ENCODE measurements around the gene USP3.

USP3 gene

DNA sequence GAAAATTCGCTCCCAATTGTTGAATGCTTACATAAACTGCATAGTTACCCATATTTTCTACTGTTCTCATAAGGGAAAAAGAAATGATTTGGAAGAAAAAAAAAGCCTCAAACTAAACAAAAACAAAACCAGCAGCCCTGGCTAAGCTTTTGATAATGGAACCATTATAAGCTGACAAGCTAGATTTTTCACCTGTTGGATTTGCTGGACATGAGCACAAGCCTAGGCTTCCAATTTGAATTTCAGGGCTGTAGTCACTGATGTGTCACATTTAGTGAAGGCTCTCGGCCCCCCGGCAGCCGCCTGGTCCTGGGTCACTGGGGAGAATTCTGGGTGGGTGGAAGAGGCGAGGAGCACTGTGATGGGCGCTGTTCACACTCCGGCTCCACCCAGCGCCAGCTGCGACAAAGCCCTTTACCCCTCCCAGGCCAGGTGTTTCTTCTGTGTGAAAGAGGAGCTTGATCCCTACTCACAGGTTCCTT is 97.4 kb downstream of the USP3 start:
- H3K27ac ChIP-seq: peak overlapping the region; percentile 91
- no peak for TF ChIP-seq ZFX (IDR thresholded peaks at IDR 0.05)
- TF ChIP-seq, protein P1, sequence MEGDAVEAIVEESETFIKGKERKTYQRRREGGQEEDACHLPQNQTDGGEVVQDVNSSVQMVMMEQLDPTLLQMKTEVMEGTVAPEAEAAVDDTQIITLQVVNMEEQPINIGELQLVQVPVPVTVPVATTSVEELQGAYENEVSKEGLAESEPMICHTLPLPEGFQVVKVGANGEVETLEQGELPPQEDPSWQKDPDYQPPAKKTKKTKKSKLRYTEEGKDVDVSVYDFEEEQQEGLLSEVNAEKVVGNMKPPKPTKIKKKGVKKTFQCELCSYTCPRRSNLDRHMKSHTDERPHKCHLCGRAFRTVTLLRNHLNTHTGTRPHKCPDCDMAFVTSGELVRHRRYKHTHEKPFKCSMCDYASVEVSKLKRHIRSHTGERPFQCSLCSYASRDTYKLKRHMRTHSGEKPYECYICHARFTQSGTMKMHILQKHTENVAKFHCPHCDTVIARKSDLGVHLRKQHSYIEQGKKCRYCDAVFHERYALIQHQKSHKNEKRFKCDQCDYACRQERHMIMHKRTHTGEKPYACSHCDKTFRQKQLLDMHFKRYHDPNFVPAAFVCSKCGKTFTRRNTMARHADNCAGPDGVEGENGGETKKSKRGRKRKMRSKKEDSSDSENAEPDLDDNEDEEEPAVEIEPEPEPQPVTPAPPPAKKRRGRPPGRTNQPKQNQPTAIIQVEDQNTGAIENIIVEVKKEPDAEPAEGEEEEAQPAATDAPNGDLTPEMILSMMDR (conservative IDR thresholded peaks at IDR 0.05): no peak

DNA sequence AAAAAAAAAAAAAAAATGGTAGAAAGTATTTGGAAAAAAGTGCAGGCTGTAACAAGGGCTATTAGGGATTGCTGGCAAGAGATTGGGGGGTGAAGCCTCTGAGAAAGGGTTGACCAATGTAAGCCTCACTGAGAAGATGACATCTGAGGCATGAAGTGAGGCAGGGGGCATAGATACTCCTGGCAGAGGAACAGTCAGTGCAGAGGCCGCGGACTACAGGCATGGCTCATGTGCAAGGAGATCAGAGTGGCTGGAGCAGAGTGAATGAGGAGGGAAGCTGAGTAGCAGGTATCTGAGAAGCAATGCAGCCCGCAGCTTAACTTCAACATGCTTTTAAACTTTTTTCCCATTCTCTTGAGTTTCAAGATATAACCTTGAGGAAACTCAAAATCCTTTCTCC is 98.2 kb downstream of the USP3 start:
- H3K27ac ChIP-seq: no peak overlapping the region
- no peak for TF ChIP-seq ZFX (IDR thresholded peaks at IDR 0.05)
- TF ChIP-seq, protein P1 (conservative IDR thresholded peaks at IDR 0.05): no peak

DNA sequence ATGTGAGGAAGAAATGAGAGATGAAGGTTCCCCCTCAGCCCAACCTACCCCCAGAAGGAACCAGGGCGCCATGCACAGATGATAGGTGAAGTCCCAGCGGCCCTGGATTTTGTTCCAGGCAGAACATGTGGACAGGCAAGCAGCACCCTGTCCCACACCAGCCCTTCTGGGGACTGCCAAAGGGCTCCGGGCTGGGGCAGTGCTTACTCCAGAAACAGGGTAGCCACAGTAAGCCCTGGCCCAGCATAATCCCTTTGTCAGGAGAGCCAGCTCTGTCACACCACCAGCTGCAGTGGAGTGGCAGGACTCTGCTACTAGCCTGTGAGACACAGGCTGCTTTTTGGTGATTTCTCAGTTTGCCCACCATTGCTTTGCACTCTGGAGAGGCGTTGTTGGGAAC is 99.1 kb downstream of the USP3 start:
- TF ChIP-seq ZFX (IDR thresholded peaks at IDR 0.05): no peak
- TF ChIP-seq, protein P1 (conservative IDR thresholded peaks at IDR 0.05): no peak
- no peak overlapping the region for H3K27ac ChIP-seq

DNA sequence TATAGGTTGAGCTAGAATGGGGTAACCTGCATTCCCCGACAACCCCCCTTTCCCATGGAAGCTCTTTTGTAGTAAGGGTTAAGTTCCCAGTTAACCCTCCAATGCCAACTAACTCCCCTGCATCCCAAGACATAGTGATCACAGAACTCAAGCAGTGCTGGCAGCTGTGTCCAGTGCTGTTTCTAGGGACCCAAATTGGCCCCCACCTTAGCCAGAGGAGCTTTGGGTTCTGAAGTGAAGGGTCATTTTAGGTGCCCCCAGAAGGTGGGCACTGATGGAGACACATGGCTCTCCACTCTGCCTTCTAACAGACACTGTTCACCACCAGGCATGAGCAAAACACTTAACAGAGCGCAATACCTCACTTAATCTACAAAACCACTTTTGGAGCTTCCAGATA is 99.9 kb downstream of the USP3 start:
- no peak for TF ChIP-seq ZFX (IDR thresholded peaks at IDR 0.05)
- TF ChIP-seq, protein P1 (conservative IDR thresholded peaks at IDR 0.05): no peak

DNA sequence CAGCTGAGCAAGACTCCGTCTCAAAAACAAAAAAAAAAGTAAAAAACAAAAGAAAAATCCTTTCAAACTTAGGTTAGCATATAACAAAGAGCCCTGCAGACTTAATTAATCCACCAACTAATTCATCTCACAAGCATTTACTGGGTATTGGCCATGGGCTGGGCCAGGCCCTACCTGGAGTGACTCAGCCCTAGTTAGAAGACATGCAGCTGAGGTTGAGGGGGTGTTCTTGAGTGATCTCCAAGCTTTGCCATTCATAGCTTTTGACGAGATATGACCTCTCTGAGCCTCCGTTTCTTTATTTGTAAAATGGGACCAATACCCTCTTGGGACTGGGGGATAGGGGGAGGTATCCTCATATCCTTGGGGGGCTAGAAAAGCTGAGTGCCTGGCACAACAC is 100.6 kb downstream of the USP3 start:
- no peak overlapping the region for H3K27ac ChIP-seq
- no peak for TF ChIP-seq ZFX (IDR thresholded peaks at IDR 0.05)
- TF ChIP-seq, protein P1 (conservative IDR thresholded peaks at IDR 0.05): no peak

More for the DNA sequence above, 99.9 kb downstream of the USP3 start:
- H3K27ac ChIP-seq: no peak overlapping the region

DNA sequence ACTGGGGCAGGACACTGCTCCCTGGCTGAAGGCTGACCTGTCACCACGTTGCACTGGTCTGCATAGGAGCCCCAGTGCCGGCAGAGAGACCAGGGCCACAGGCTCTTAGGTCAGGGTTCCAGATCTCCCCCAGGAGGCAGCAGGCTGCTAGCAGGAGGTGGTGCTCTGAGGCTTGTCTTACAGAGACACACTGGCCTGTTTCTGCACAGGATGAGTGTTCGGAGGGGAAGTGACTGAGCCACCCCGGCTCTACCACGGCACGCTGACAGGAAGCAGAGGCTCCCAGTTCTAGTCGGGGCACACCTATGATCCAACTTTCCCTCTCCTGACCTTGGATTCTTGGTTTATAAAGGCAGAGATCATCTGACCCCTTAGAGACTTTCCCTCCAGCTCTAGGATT is 101.4 kb downstream of the USP3 start:
- TF ChIP-seq, protein P1 (conservative IDR thresholded peaks at IDR 0.05): no peak
- TF ChIP-seq ZFX (IDR thresholded peaks at IDR 0.05): no peak
- H3K27ac ChIP-seq: no peak overlapping the region

DNA sequence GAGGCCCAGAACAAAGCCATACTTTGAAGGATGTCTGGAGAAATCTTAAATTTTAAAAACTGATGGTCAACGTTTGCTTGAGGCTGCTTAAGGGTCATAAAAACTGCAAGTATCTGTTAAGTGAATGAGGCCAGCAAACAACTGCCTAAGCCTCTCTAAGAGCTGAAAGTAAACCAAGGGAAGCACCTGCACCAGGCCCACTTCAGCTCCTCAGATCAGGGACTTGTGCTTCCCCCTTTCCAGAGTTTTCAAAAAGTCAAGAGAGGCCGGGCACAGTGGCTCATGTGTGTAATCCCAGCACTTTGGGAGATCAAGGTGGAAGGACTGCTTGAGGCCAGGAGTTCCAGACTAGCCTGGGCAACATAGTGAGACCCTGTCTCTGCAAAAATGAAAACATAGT is 101.9 kb downstream of the USP3 start:
- no peak overlapping the region for H3K27ac ChIP-seq

More for the DNA sequence above, 101.9 kb downstream of the USP3 start:
- no peak for TF ChIP-seq ZFX (IDR thresholded peaks at IDR 0.05)
- TF ChIP-seq, protein P1 (conservative IDR thresholded peaks at IDR 0.05): no peak
